Psoas muscle (tissue), 8 donors: ENCODE data around the gene ZDHHC11B. TPM values are rescaled to one million over a fixed set of nuclear protein-coding genes. Genes with fewer than 3 reads are reported as not detected.

Experiments used
- ATAC-seq, 4 donors: fragments of 200-7000 bp; cut with Tn5 transposase; one replicate each; pipeline ENCODE4 v1.9.1; 2020; ENCODE audit warnings: moderate library complexity in 3 of 4, mild to moderate bottlenecking in 2 of 4
- DNase-seq, 2 donors: peaks; one replicate each; pipeline ENCODE4 v3.0.0-alpha.2; 2020
- H3K27ac ChIP-seq: fragments of 200-600 bp; one replicate; pipeline ENCODE4 v1.8.0; 2022
- H3K27me3 ChIP-seq, 3 donors: fragments of 200-600 bp in 1 of 3; one replicate each; pipeline versions ENCODE4 v1.6.1 to v1.8.0; 2013 to 2022; ENCODE audit warnings: low read length in 2 of 3, mild to moderate bottlenecking in 2 of 3, moderate library complexity in 1 of 3; ENCODE audit not compliant: insufficient read depth in 3 of 3
- H3K36me3 ChIP-seq, 2 donors: fragments of 200-600 bp in 1 of 2; one replicate each; pipeline versions ENCODE4 v1.6.1 to v1.8.0; 2013 to 2022; ENCODE audit warnings: low read depth in 1 of 2, mild to moderate bottlenecking in 1 of 2, moderate library complexity in 1 of 2; ENCODE audit not compliant: insufficient read depth in 1 of 2
- H3K4me1 ChIP-seq: fragments of 200-600 bp; one replicate; pipeline ENCODE4 v1.8.0; 2022
- H3K4me3 ChIP-seq: fragments of 200-600 bp; one replicate; pipeline ENCODE4 v1.8.0; 2022; ENCODE audit warnings: mild to moderate bottlenecking
- H3K9me3 ChIP-seq: fragments of 200-600 bp; one replicate; pipeline ENCODE4 v1.8.0; 2022
- WGBS, 3 donors: extraction: QIAGEN DNeasy Blood & Tissue Kit; methylation state at CpG; one replicate each; pipeline versions ENCODE4 v1.1.6 to v1.1.7; 2013; 5-methylcytosine and 5-hydroxymethylcytosine counted together
- intact Hi-C, 2 donors: fragments of 100-400 bp; cut with DNase I; formaldehyde crosslinking; loops; one replicate each; pipeline versions ENCODE4 v1.11.0 to v1.14.2; 2022
- polyA plus RNA-seq, 3 donors: library from polyadenylated mRNA; stranded (reverse); fragments of 200-250 nt; gene quantifications; one replicate each; pipeline ENCODE4 v1.2.3, GENCODE V29; 2013
- total RNA-seq, 4 donors: library from RNA; stranded (reverse); fragmentation: NEBNext Ultra II Directional in 2 of 4; extraction: Animal tissue kit (Norgen Biotek cat#: 25700) in 2 of 4; gene quantifications; one replicate each; pipeline versions ENCODE4 v1.2.1 to v1.2.4, GENCODE V29; 2021 to 2023
- TF ChIP-seq, protein P1 (sequence below): fragments of 200-600 bp; IDR thresholded peaks from one replicate; pipeline ENCODE4 v1.8.0; 2022; ENCODE audit warnings: antibody characterized with exemption
- donor health status: healthy with polysubstance abuse.
- donor health status: DM: no; HTN: no; CAD: no; lungs with moderate emphysema.
- donor health status: Bipolar disorder and iron deficiency.
- donor health status: healthy.
- donor health status: DM: yes; HTN: yes; CAD: no.
- donor health status: DM: no; HTN: no; CAD: no.
- donor health status: DM: no; HTN: no; CAD: no.
- donor health status: DM: yes; HTN: yes; CAD: no.

The ZDHHC11B gene
- total and polyA plus RNA-seq, 7 donors, result 0.38 to 7.4 (median 1.3) TPM

DNA sequence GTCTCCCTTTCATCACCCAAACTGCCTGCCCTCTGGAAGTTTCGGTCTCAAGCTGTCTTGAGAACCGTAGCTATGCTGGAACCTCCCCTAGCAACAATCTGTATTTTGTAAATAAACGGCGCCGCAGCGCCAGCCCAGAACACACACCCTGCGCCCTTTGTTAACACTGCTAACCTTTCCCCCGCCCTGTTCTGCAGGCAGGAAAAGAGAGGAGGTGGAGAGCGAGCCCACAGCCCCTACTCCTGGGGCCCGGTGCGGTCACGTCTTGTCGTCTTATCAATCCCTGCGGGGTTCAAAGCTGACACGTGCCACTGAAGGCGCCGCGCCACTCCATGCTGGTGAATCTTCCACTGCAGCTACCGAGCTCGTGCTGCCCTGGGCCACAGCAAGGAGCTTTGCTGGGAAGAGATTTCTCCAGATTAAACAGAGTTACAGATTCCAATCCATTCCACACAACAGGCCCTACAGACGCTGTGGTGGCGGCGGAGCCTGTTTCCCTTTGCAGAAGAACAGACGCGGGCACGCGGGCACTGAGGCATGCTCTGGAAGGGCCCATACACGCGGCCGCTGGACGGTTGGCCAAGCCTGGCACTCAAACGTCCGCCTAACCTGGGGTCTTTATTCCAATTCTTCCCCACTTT, 25.3 kb downstream of the ZDHHC11B start:
- H3K27me3 ChIP-seq, result no peaks in the 10 kb centered on the region
- DNase-seq, result peak; percentile 71 to 76
- intact Hi-C loops, result loop anchor here in 1 of 2 donors (2.0 kb wide), 1 partner anchor 88 kb away; no protein-coding TSS in a partner anchor
- WGBS, 3 donors, result 22 to 39% (median 32%) methylated on average over 33 of the region's 33 CpGs
- peaks cover 25% of the 10 kb centered on the region for H3K4me1 ChIP-seq
- H3K9me3 ChIP-seq, result no peaks in the 10 kb centered on the region
- TF ChIP-seq, protein P1, sequence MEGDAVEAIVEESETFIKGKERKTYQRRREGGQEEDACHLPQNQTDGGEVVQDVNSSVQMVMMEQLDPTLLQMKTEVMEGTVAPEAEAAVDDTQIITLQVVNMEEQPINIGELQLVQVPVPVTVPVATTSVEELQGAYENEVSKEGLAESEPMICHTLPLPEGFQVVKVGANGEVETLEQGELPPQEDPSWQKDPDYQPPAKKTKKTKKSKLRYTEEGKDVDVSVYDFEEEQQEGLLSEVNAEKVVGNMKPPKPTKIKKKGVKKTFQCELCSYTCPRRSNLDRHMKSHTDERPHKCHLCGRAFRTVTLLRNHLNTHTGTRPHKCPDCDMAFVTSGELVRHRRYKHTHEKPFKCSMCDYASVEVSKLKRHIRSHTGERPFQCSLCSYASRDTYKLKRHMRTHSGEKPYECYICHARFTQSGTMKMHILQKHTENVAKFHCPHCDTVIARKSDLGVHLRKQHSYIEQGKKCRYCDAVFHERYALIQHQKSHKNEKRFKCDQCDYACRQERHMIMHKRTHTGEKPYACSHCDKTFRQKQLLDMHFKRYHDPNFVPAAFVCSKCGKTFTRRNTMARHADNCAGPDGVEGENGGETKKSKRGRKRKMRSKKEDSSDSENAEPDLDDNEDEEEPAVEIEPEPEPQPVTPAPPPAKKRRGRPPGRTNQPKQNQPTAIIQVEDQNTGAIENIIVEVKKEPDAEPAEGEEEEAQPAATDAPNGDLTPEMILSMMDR, result no peak
- peak overlapping the region; percentile 37 for H3K4me3 ChIP-seq
- no peak overlapping the region for H3K27ac ChIP-seq
- H3K36me3 ChIP-seq, result peaks cover 0 to 9% of the 10 kb centered on the region in 2 donors
- ATAC-seq, result peak; percentile 47 to 84 (median 62)

DNA sequence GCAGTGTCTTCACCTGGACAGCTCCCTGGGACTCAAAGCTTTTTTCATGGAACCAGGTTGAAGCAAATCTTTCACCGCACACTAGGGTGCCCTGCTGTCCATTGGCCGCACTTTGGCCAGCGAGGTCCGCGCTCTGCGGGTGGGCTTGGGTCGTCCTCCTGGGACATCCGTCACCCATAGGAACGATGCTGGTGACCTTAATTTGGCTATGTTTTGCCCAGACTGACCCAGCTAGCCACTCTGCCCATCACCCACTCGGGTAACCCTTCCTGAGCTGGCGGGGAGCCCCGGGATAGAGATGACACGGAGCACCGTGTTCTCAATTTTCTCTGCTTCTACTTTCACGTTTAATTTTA, 25.9 kb downstream of the ZDHHC11B start:
- WGBS, 3 donors, result 45 to 51% (median 48%) methylated on average over 15 of the region's 15 CpGs
- peak overlapping the region; percentile 37 for H3K4me3 ChIP-seq
- no peaks in the 10 kb centered on the region for H3K27me3 ChIP-seq
- no peaks in the 10 kb centered on the region for H3K9me3 ChIP-seq
- intact Hi-C loops, result loop anchor here in 1 of 2 donors (2.0 kb wide), 1 partner anchor 88 kb away; no protein-coding TSS in a partner anchor
- TF ChIP-seq, protein P1, result no peak
- ATAC-seq (peak; percentile 5 to 55 (median 10)), DNase-seq (peak in 1 of 2 donors; percentile 49)
- H3K27ac ChIP-seq, result no peak overlapping the region
- peaks cover 25% of the 10 kb centered on the region for H3K4me1 ChIP-seq
- H3K36me3 ChIP-seq, result peaks cover 0 to 3% of the 10 kb centered on the region in 2 donors

DNA sequence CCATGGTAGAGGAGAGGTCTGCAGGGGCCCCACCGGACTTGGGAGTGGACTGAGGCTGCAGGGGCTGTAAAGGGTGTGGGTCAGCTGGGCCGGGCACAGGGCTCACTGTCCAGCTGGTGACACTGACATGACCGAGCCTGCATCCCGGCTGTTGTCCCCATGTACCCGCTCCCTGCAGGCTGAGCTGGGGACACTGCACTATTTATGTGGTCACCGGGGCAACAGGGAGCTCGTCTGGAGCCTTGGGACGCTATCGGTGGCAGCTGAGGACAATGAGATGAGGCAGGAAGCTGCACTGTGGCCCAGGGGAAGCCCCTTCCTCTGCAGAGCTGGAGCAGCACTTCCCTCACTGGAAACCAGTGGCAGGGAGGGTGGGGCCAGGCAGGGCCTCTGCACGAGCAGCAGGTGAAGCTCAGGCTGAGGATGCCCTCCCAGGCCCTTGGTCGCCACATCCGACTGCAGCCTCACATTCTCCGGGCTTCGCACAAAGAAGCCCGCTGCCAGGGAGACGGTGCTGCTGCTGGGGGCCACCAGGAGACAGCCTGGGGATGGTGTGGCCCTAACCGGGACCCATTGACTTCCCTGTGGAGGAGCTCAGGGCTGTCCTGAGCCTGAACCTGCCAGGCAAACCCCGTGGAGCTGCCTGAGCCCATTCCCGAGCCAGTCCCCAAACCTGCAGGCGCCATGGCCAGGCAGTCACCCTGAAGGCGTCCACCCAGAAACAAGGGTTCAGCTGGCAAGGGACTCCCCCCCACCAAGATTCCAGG, 26.4 kb downstream of the ZDHHC11B start:
- ATAC-seq, result peak; percentile 22 to 61 (median 38)
- Histone ChIP-seq H3K9me3 (no peaks in the 10 kb centered on the region), H3K27ac (no peak overlapping the region), H3K4me3 (no peak overlapping the region), H3K4me1 (peaks cover 25% of the 10 kb centered on the region), H3K36me3 (no peaks in the 10 kb centered on the region), H3K27me3 (no peaks in the 10 kb centered on the region)
- WGBS, 3 donors, result 25 to 37% (median 34%) methylated on average over 21 of the region's 21 CpGs
- TF ChIP-seq, protein P1, result no peak
- peak; percentile 71 to 72 for DNase-seq
- intact Hi-C loops, result loop anchor here in 1 of 2 donors (2.0 kb wide), 1 partner anchor 89 kb away; no protein-coding TSS in a partner anchor

DNA sequence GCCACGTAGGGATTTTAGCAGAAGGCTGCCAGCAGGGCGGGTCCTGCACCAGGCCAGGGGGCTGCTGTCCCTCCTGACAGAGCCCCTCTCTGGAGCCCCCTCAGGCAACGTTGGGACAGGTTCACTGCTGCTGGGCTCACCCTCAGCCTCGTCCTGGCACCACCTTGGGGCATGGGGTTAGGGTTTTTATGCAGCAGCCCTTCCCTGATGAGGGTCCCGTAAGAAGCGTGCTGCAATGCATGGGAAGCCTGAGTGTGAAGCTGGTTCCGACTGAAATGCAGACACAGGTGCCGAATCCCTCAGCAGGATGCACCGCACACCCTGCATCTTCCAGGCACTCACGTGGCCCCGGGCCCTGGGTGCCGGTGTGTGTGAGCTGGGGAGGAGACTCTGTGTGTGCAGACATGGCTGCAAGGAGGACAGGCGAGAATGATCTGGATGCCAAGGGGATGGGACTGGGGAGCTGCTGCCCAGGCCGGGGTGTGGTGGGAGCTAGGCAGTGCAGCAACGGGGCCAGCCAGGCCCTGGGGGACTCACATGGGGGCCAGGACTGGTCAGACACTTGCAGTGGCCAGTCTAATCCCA, 27.1 kb downstream of the ZDHHC11B start:
- DNase-seq, result peak in 1 of 2 donors; percentile 47

More for the DNA sequence above, 27.1 kb downstream of the ZDHHC11B start:
- 52 to 61% (median 57%) methylated on average over 15 of the region's 15 CpGs for WGBS, 3 donors
- Histone ChIP-seq H3K27me3 (no peaks in the 10 kb centered on the region), H3K4me3 (no peak overlapping the region), H3K36me3 (no peaks in the 10 kb centered on the region), H3K9me3 (no peaks in the 10 kb centered on the region), H3K27ac (no peak overlapping the region), H3K4me1 (peaks cover 25% of the 10 kb centered on the region)
- intact Hi-C loops, result no loop called here
- TF ChIP-seq, protein P1, result no peak
- ATAC-seq, result peak in 3 of 4 donors; percentile 1 to 8 (median 6)
